Measurements from ENCODE around the gene AS3MT.
"Not testable (repeated sequence)": the region's sequence is repeated elsewhere in the genome, so short reads cannot be mapped to it uniquely, and the experiment has no call there.

- not testable (repeated sequence) for TF ChIP-seq CTCF (conservative IDR thresholded peaks at IDR 0.05; ENCODE audit: low read length); EZH2phosphoT487 (IDR thresholded peaks at IDR 0.05; ENCODE audit: borderline replicate concordance)
Observed at GRCh38 chr10:102820008-102820407, 49.3 kb upstream of the AS3MT start.
